HEK293 (cell line): Measurements from ENCODE around the gene AKT2.

ENCODE experiments used
- BCL11A ChIP-seq: fragments of 450-650 bp; formaldehyde crosslinking; IDR thresholded peaks from 2 replicates; pipeline ENCODE4 v1.5.1; 2016; ENCODE audit warnings: low read depth, missing biosample characterization, missing genetic modification characterization
- FEZF1 ChIP-seq: fragments of 450-650 bp; formaldehyde crosslinking; IDR thresholded peaks from 2 replicates; pipeline ENCODE4 v1.5.1; 2016; ENCODE audit warnings: missing biosample characterization, missing genetic modification characterization
- GLI2 ChIP-seq: fragments of 450-650 bp; formaldehyde crosslinking; IDR thresholded peaks from 2 replicates; pipeline ENCODE4; 2017; ENCODE audit warnings: missing biosample characterization, missing genetic modification characterization, low read depth, borderline replicate concordance
- GLIS2 ChIP-seq: fragments of 450-650 bp; formaldehyde crosslinking; IDR thresholded peaks from 2 replicates; pipeline ENCODE4 v1.5.1; 2016; ENCODE audit warnings: missing biosample characterization, missing genetic modification characterization
- KLF10 ChIP-seq: fragments of 450-650 bp; IDR thresholded peaks from 2 replicates; pipeline ENCODE4 v1.5.1; 2018; ENCODE audit warnings: missing biosample characterization, mild to moderate bottlenecking, missing genetic modification characterization
- RBAK ChIP-seq: fragments of 450-650 bp; formaldehyde crosslinking; IDR thresholded peaks from 2 replicates; pipeline ENCODE4 v1.5.1; 2016; ENCODE audit warnings: missing biosample characterization, missing genetic modification characterization
- SETDB1 ChIP-seq: IDR thresholded peaks from one replicate; pipeline ENCODE4 v1.6.1; 2017; ENCODE audit warnings: mild to moderate bottlenecking, low read length, moderate library complexity, mixed read lengths; ENCODE audit not compliant: insufficient read length
- SP3 ChIP-seq: fragments of 450-650 bp; formaldehyde crosslinking; IDR thresholded peaks from 2 replicates; pipeline ENCODE4 v1.5.1; 2016; ENCODE audit warnings: missing biosample characterization, missing genetic modification characterization
- ZBTB1 ChIP-seq: fragments of 450-650 bp; formaldehyde crosslinking; IDR thresholded peaks from 2 replicates; pipeline ENCODE4 v1.5.1; 2016; ENCODE audit warnings: missing biosample characterization, missing genetic modification characterization
- ZBTB20 ChIP-seq: fragments of 450-650 bp; formaldehyde crosslinking; IDR thresholded peaks from 2 replicates; pipeline ENCODE4 v1.5.1; 2016; ENCODE audit warnings: missing biosample characterization, missing genetic modification characterization
- ZBTB49 ChIP-seq: fragments of 450-650 bp; formaldehyde crosslinking; IDR thresholded peaks from 2 replicates; pipeline ENCODE4 v1.5.1; 2016; ENCODE audit warnings: missing biosample characterization, missing genetic modification characterization, low read depth
- ZFP37 ChIP-seq: fragments of 450-650 bp; formaldehyde crosslinking; IDR thresholded peaks from 2 replicates; pipeline ENCODE4 v1.5.1; 2016; ENCODE audit warnings: missing biosample characterization, missing genetic modification characterization
- ZNF146 ChIP-seq: fragments of 450-650 bp; formaldehyde crosslinking; IDR thresholded peaks from 2 replicates; pipeline ENCODE4 v1.5.1; 2016; ENCODE audit warnings: missing biosample characterization, missing genetic modification characterization
- ZNF157 ChIP-seq: fragments of 450-650 bp; formaldehyde crosslinking; IDR thresholded peaks from 2 replicates; pipeline ENCODE4 v1.5.1; 2016; ENCODE audit warnings: missing biosample characterization, missing genetic modification characterization
- ZNF19 ChIP-seq: fragments of 450-650 bp; formaldehyde crosslinking; IDR thresholded peaks from 2 replicates; pipeline ENCODE4; 2016; ENCODE audit warnings: missing biosample characterization, missing genetic modification characterization, low read depth
- ZNF2 ChIP-seq: fragments of 450-650 bp; formaldehyde crosslinking; IDR thresholded peaks from 2 replicates; pipeline ENCODE4 v1.5.1; 2016; ENCODE audit warnings: missing biosample characterization, missing genetic modification characterization
- ZNF26 ChIP-seq: fragments of 450-650 bp; formaldehyde crosslinking; IDR thresholded peaks from 2 replicates; pipeline ENCODE4 v1.5.1; 2016; ENCODE audit warnings: missing biosample characterization, missing genetic modification characterization
- ZNF302 ChIP-seq: fragments of 450-650 bp; formaldehyde crosslinking; IDR thresholded peaks from 2 replicates; pipeline ENCODE4 v1.5.1; 2016; ENCODE audit warnings: missing biosample characterization, missing genetic modification characterization, low read depth
- ZNF311 ChIP-seq: fragments of 450-650 bp; formaldehyde crosslinking; IDR thresholded peaks from 2 replicates; pipeline ENCODE4 v1.5.1; 2017; ENCODE audit warnings: missing biosample characterization, missing genetic modification characterization, borderline replicate concordance
- ZNF37A ChIP-seq: fragments of 450-650 bp; IDR thresholded peaks from 2 replicates; pipeline ENCODE4 v1.5.1; 2018; ENCODE audit warnings: missing biosample characterization, missing genetic modification characterization
- ZNF394 ChIP-seq: fragments of 450-650 bp; formaldehyde crosslinking; IDR thresholded peaks from 2 replicates; pipeline ENCODE4 v1.5.1; 2016; ENCODE audit warnings: missing biosample characterization, missing genetic modification characterization, mild to moderate bottlenecking, moderate library complexity, borderline replicate concordance
- ZNF473 ChIP-seq: fragments of 450-650 bp; formaldehyde crosslinking; IDR thresholded peaks from 2 replicates; pipeline ENCODE4 v1.5.1; 2017; ENCODE audit warnings: missing biosample characterization, missing genetic modification characterization
- ZNF48 ChIP-seq: fragments of 450-650 bp; formaldehyde crosslinking; IDR thresholded peaks from 2 replicates; pipeline ENCODE4 v1.5.1; 2016; ENCODE audit warnings: missing biosample characterization, missing genetic modification characterization
- ZNF501 ChIP-seq: fragments of 450-650 bp; formaldehyde crosslinking; IDR thresholded peaks from 2 replicates; pipeline ENCODE4 v1.5.1; 2016; ENCODE audit warnings: missing biosample characterization, missing genetic modification characterization
- ZNF529 ChIP-seq: fragments of 450-650 bp; formaldehyde crosslinking; IDR thresholded peaks from 2 replicates; pipeline ENCODE4 v1.5.1; 2017; ENCODE audit warnings: missing genetic modification characterization, missing biosample characterization; ENCODE audit not compliant: insufficient replicate concordance
- ZNF548 ChIP-seq: fragments of 450-650 bp; formaldehyde crosslinking; IDR thresholded peaks from 2 replicates; pipeline ENCODE4 v1.5.1; 2016; ENCODE audit warnings: missing biosample characterization, missing genetic modification characterization
- ZNF558 ChIP-seq: fragments of 450-650 bp; formaldehyde crosslinking; IDR thresholded peaks from 2 replicates; pipeline ENCODE4 v1.5.1; 2016; ENCODE audit warnings: missing biosample characterization, missing genetic modification characterization
- ZNF600 ChIP-seq: fragments of 450-650 bp; formaldehyde crosslinking; IDR thresholded peaks from 2 replicates; pipeline ENCODE4 v1.5.1; 2016; ENCODE audit warnings: missing biosample characterization, missing genetic modification characterization
- ZNF624 ChIP-seq: fragments of 450-650 bp; formaldehyde crosslinking; IDR thresholded peaks from 2 replicates; pipeline ENCODE4 v1.5.1; 2017; ENCODE audit warnings: missing biosample characterization, missing genetic modification characterization
- ZNF704 ChIP-seq: fragments of 450-650 bp; formaldehyde crosslinking; IDR thresholded peaks from 2 replicates; pipeline ENCODE4 v1.5.1; 2016; ENCODE audit warnings: missing biosample characterization, missing genetic modification characterization
- ZNF707 ChIP-seq: fragments of 450-650 bp; formaldehyde crosslinking; IDR thresholded peaks from 2 replicates; pipeline ENCODE4 v1.5.1; 2016; ENCODE audit warnings: missing biosample characterization, missing genetic modification characterization
- ZSCAN30 ChIP-seq: fragments of 450-650 bp; IDR thresholded peaks from 2 replicates; pipeline ENCODE4 v1.5.1; 2018; ENCODE audit warnings: missing biosample characterization, mild to moderate bottlenecking, missing genetic modification characterization, moderate library complexity
- TF ChIP-seq, protein P1 (sequence below): fragments of 450-650 bp; formaldehyde crosslinking; IDR thresholded peaks from 2 replicates; pipeline ENCODE4 v1.5.1; 2016; ENCODE audit warnings: missing biosample characterization, missing genetic modification characterization
- TF ChIP-seq, protein P2 (sequence below): fragments of 450-650 bp; formaldehyde crosslinking; IDR thresholded peaks from 2 replicates; pipeline ENCODE4 v1.5.1; 2017; ENCODE audit warnings: missing biosample characterization, missing genetic modification characterization

The AKT2 gene

GRCh38 chr19:40190891-40191835 lies 94.0 kb downstream of the AKT2 start, which contains the start of gene MAP3K10 (continued):
- TF ChIP-seq ZNF600 (tag by site-specific recombination) (peak; percentile 59), RBAK (tag by site-specific recombination) (no peak), ZNF704 (tag by site-specific recombination) (no peak), ZNF302 (tag by site-specific recombination) (no peak), ZNF624 (tag by site-specific recombination) (no peak), ZSCAN30 (peak; percentile 68), GLI2 (tag by site-specific recombination) (no peak), ZNF501 (peak; percentile 89), SETDB1 (no peak), ZNF529 (tag by site-specific recombination) (no peak), ZNF48 (tag by site-specific recombination) (no peak), ZBTB1 (peak; percentile 38; the same call in 1 of the 2 replicates), ZNF558 (tag by site-specific recombination) (no peak), ZNF2 (tag by site-specific recombination) (peak; percentile 87; the same call in 1 of the 2 replicates), ZBTB49 (tag by site-specific recombination) (no peak), ZNF157 (tag by site-specific recombination) (no peak), ZBTB20 (tag by site-specific recombination) (peak; percentile 96), ZNF146 (tag by site-specific recombination) (no peak), ZFP37 (tag by site-specific recombination) (peak; percentile 96), ZNF548 (peak; percentile 28; the same call in 1 of the 2 replicates), GLIS2 (tag by site-specific recombination) (peak; percentile 100), ZNF19 (tag by site-specific recombination) (no peak), ZNF707 (tag by site-specific recombination) (no peak), SP3 (tag by site-specific recombination) (peak; percentile 96), ZNF394 (tag by site-specific recombination) (0 out of 2 replicates have a peak, but pooled peaks have one; percentile 51), BCL11A (tag by site-specific recombination) (no peak), FEZF1 (tag by site-specific recombination) (peak; percentile 3; the same call in 1 of the 2 replicates), ZNF37A (tag by site-specific recombination) (0 out of 2 replicates have a peak, but pooled peaks have one; percentile 37), ZNF311 (tag by site-specific recombination) (no peak), KLF10 (tag by site-specific recombination) (peak; percentile 29; the same call in 1 of the 2 replicates), ZNF26 (no peak), ZNF473 (no peak)
- TF ChIP-seq, protein P1, sequence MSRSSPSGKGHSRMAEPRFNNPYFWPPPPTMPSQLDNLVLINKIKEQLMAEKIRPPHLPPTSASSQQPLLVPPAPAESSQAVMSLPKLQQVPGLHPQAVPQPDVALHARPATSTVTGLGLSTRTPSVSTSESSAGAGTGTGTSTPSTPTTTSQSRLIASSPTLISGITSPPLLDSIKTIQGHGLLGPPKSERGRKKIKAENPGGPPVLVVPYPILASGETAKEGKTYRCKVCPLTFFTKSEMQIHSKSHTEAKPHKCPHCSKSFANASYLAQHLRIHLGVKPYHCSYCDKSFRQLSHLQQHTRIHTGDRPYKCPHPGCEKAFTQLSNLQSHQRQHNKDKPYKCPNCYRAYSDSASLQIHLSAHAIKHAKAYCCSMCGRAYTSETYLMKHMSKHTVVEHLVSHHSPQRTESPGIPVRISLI (tag by site-specific recombination) = no peak
- TF ChIP-seq, protein P2, sequence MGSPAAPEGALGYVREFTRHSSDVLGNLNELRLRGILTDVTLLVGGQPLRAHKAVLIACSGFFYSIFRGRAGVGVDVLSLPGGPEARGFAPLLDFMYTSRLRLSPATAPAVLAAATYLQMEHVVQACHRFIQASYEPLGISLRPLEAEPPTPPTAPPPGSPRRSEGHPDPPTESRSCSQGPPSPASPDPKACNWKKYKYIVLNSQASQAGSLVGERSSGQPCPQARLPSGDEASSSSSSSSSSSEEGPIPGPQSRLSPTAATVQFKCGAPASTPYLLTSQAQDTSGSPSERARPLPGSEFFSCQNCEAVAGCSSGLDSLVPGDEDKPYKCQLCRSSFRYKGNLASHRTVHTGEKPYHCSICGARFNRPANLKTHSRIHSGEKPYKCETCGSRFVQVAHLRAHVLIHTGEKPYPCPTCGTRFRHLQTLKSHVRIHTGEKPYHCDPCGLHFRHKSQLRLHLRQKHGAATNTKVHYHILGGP (tag by site-specific recombination) = no peak
